Endothelial cell (in vitro differentiated cells): ENCODE measurements around the gene XBP1. TPM values are rescaled to one million over a fixed set of nuclear protein-coding genes. Genes with fewer than 3 reads are reported as not detected.
A peak's percentile ranks its signal among the peaks of the same experiment; 100 is the strongest.

Experiments
- DNase-seq: peaks from one replicate; pipeline ENCODE4 v3.0.0; 2021; ENCODE audit warnings: low spot score
- H3K27ac Mint-ChIP-seq: one replicate; pipeline ENCODE4 v1.8.0; 2021; ENCODE audit warnings: mixed read lengths, inconsistent platforms; ENCODE audit not compliant: unreplicated experiment
- H3K27me3 Mint-ChIP-seq: one replicate; pipeline ENCODE4 v1.8.0; 2021; ENCODE audit warnings: mild to moderate bottlenecking, moderate library complexity, mixed read lengths, inconsistent platforms; ENCODE audit not compliant: unreplicated experiment
- H3K36me3 Mint-ChIP-seq: one replicate; pipeline ENCODE4 v1.8.0; 2021; ENCODE audit warnings: mild to moderate bottlenecking, low read depth, mixed read lengths, inconsistent platforms; ENCODE audit not compliant: unreplicated experiment
- H3K4me1 Mint-ChIP-seq: one replicate; pipeline ENCODE4 v1.8.0; 2021; ENCODE audit warnings: mild to moderate bottlenecking, mixed read lengths, inconsistent platforms; ENCODE audit not compliant: unreplicated experiment
- H3K4me3 Mint-ChIP-seq: one replicate; pipeline ENCODE4 v1.8.0; 2021; ENCODE audit warnings: mild to moderate bottlenecking, mixed read lengths, inconsistent platforms; ENCODE audit not compliant: unreplicated experiment
- H3K9me3 Mint-ChIP-seq: one replicate; pipeline ENCODE4 v1.8.0; 2021; ENCODE audit warnings: mixed read lengths, inconsistent platforms; ENCODE audit not compliant: unreplicated experiment
- total RNA-seq: library from RNA; stranded (reverse); fragmentation: NEBNext Ultra II Directional; extraction: Animal tissue kit (Norgen Biotek cat#: 25700); gene quantifications from one replicate; pipeline ENCODE4 v1.2.1, GENCODE V29; 2021; ENCODE audit not compliant: unreplicated experiment
- TF ChIP-seq, protein P1 (sequence below): fragments of 200-600 bp; sonication (generic); IDR thresholded peaks from one replicate; pipeline ENCODE4 v1.5.0; 2021; ENCODE audit warnings: antibody characterized with exemption; ENCODE audit not compliant: unreplicated experiment

Gene XBP1
- total RNA-seq, 1 donor from 2014 or later, result 71.3 TPM

- H3K9me3 Mint-ChIP-seq, result no peaks in the 10 kb centered on the region
- H3K27ac Mint-ChIP-seq, result no peak overlapping the region
- H3K4me3 Mint-ChIP-seq, result no peak overlapping the region
- H3K36me3 Mint-ChIP-seq, result peaks cover 16% of the 10 kb centered on the region
- H3K27me3 Mint-ChIP-seq, result no peaks in the 10 kb centered on the region
- no peaks in the 10 kb centered on the region for H3K4me1 Mint-ChIP-seq
- no peak for DNase-seq
- TF ChIP-seq, protein P1, sequence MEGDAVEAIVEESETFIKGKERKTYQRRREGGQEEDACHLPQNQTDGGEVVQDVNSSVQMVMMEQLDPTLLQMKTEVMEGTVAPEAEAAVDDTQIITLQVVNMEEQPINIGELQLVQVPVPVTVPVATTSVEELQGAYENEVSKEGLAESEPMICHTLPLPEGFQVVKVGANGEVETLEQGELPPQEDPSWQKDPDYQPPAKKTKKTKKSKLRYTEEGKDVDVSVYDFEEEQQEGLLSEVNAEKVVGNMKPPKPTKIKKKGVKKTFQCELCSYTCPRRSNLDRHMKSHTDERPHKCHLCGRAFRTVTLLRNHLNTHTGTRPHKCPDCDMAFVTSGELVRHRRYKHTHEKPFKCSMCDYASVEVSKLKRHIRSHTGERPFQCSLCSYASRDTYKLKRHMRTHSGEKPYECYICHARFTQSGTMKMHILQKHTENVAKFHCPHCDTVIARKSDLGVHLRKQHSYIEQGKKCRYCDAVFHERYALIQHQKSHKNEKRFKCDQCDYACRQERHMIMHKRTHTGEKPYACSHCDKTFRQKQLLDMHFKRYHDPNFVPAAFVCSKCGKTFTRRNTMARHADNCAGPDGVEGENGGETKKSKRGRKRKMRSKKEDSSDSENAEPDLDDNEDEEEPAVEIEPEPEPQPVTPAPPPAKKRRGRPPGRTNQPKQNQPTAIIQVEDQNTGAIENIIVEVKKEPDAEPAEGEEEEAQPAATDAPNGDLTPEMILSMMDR, result no peak
Measured at GRCh38 chr22:28779833-28780232, 20.5 kb downstream of the XBP1 start.

DNA sequence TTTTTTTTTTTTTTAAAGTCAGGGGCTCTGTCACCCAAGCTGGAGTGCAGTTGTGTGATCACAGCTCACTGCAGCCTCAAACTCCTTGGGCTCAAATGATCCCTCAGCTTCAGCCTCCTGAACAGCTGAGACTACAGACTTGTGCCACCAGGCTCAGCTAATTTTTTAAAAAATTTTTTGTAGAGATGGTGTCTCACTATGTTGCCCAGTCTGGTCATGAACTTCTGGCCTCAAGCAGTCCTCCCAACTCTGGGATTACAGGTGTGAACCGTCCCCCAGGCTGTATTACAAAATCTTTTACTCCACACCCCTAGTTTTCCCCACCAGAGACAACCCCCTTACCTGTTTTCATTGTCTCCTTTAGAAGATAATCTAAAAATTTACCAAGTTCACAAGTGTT is 26.0 kb downstream of the XBP1 start:
- TF ChIP-seq, protein P1, result no peak
- no peak overlapping the region for H3K27ac Mint-ChIP-seq
- H3K4me1 Mint-ChIP-seq, result peaks cover 5% of the 10 kb centered on the region

GRCh38 chr22:28773461-28773867 is 26.9 kb downstream of the XBP1 start:
- peaks cover 6% of the 10 kb centered on the region for H3K36me3 Mint-ChIP-seq
- H3K9me3 Mint-ChIP-seq, result no peaks in the 10 kb centered on the region
- TF ChIP-seq, protein P1, result no peak
- H3K27me3 Mint-ChIP-seq, result peaks cover 1% of the 10 kb centered on the region
- H3K27ac Mint-ChIP-seq, result peak overlapping the region; percentile 93
- peak overlapping the region; percentile 97 for H3K4me3 Mint-ChIP-seq
- peaks cover 5% of the 10 kb centered on the region for H3K4me1 Mint-ChIP-seq
- no peak for DNase-seq

More for the DNA sequence above, 26.0 kb downstream of the XBP1 start:
- Mint-ChIP-seq H3K9me3 (no peaks in the 10 kb centered on the region), H3K36me3 (peaks cover 6% of the 10 kb centered on the region), H3K27me3 (peaks cover 1% of the 10 kb centered on the region), H3K4me3 (peak overlapping the region; percentile 16)
- no peak for DNase-seq

DNA sequence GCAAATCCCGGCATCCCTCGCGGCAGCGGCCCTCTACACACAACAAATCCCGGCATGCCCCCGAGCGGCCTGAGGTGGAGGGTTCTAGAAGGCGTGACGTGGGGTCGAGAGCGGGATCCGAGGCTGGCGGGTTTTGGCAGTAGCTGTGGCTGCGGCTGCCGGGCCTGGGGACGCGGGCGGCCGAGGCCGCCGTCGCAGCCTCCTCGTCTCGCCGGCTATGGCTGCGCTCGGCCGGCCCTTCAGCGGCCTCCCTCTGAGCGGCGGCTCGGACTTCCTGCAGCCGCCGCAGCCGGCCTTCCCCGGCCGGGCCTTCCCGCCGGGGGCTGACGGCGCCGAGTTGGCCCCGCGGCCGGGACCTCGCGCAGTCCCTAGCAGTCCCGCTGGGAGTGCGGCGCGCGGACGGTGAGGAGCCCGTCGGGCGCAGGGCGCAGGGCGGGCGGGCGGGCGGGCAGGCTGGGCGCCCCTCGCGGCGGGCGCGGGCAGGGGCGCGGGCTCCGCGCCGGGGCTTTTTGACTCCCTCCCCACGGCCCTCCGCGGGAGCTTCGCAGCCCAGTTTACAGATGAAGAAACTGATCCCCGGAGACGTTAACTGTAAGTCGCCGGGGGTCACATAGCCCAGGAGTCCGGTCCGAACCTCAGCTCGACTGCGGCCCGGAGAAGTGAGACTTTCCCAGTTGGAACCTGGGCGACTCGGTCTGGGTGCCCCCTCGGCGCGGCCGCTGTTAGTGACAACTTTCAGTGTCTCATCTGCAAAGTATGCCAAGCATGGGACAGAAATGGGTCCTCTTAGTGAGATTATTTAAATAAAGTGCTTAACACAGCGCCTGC is 27.5 kb downstream of the XBP1 start, which contains the start of gene CCDC117:
Gene CCDC117, plus strand, starts transcription at position 63 of the 828 bp plus-strand sequence. Its CDS starts 155 bp downstream, at position 218.
- Mint-ChIP-seq H3K9me3 (no peaks in the 10 kb centered on the region), H3K36me3 (peaks cover 6% of the 10 kb centered on the region), H3K4me3 (peak within 1 kb of the TSS; percentile 97), H3K4me1 (peaks cover 5% of the 10 kb centered on the region), H3K27me3 (peaks cover 1% of the 10 kb centered on the region), H3K27ac (peak within 1 kb of the TSS; percentile 93)
- TF ChIP-seq, protein P1, result peak; percentile 32
- DNase-seq, result peak; percentile 88

GRCh38 chr22:28771195-28771791 is 29.1 kb downstream of the XBP1 start:
- no peaks in the 10 kb centered on the region for H3K9me3 Mint-ChIP-seq
- H3K27ac Mint-ChIP-seq, result no peak overlapping the region
- peaks cover 6% of the 10 kb centered on the region for H3K36me3 Mint-ChIP-seq
- H3K4me1 Mint-ChIP-seq, result peaks cover 5% of the 10 kb centered on the region
- peak overlapping the region; percentile 26 for H3K4me3 Mint-ChIP-seq
- TF ChIP-seq, protein P1, result no peak
- no peak for DNase-seq
- peaks cover 1% of the 10 kb centered on the region for H3K27me3 Mint-ChIP-seq
